ENCODE data around the gene ATRNL1. TPM values are rescaled to one million over a fixed set of nuclear protein-coding genes. Genes with fewer than 3 reads are reported as not detected.

ATRNL1 gene
- total RNA-seq, 1 donor from 2014 or later, result 0.93 TPM

- Histone ChIP-seq H3K27me3 (no peaks in the 10 kb centered on the region), H3K36me3 (no peaks in the 10 kb centered on the region), H3K9me3 (no peaks in the 10 kb centered on the region), H3K4me1 (no peaks in the 10 kb centered on the region), H3K27ac (no peak overlapping the region), H3K4me3 (no peak overlapping the region)
- TF ChIP-seq CTCF (IDR thresholded peaks at IDR 0.05), result no peak
- intact Hi-C loops (cut with DNase I), result no loop called here
- no peak for ATAC-seq
- no peak for DNase-seq
These were observed 782.0 kb downstream of the ATRNL1 start for GRCh38 chr10:115875172-115875571.

- Histone ChIP-seq H3K4me3 (no peak overlapping the region), H3K27me3 (no peaks in the 10 kb centered on the region), H3K36me3 (no peaks in the 10 kb centered on the region), H3K9me3 (no peaks in the 10 kb centered on the region), H3K4me1 (no peaks in the 10 kb centered on the region), H3K27ac (no peak overlapping the region)
- ATAC-seq, result no peak
- intact Hi-C loops (cut with DNase I), result no loop called here
- TF ChIP-seq CTCF (IDR thresholded peaks at IDR 0.05), result no peak
- no peak for DNase-seq
These were observed 786.4 kb downstream of the ATRNL1 start for GRCh38 chr10:115879372-115880089.

GRCh38 chr10:115882021-115882420, 788.9 kb downstream of the ATRNL1 start:
- intact Hi-C loops (cut with DNase I), result no loop called here
- Histone ChIP-seq H3K4me3 (no peak overlapping the region), H3K36me3 (no peaks in the 10 kb centered on the region), H3K9me3 (no peaks in the 10 kb centered on the region), H3K4me1 (no peaks in the 10 kb centered on the region), H3K27ac (no peak overlapping the region), H3K27me3 (no peaks in the 10 kb centered on the region)
- no peak for TF ChIP-seq CTCF (IDR thresholded peaks at IDR 0.05)
- ATAC-seq (no peak), DNase-seq (no peak)

- no peak for TF ChIP-seq CTCF (IDR thresholded peaks at IDR 0.05)
- Histone ChIP-seq H3K27me3 (no peaks in the 10 kb centered on the region), H3K4me1 (no peaks in the 10 kb centered on the region), H3K9me3 (no peaks in the 10 kb centered on the region), H3K4me3 (no peak overlapping the region), H3K36me3 (no peaks in the 10 kb centered on the region), H3K27ac (no peak overlapping the region)
- DNase-seq (no peak), ATAC-seq (no peak)
- intact Hi-C loops (cut with DNase I), result no loop called here
These were observed 790.2 kb downstream of the ATRNL1 start for GRCh38 chr10:115883372-115883771.

GRCh38 chr10:115884331-115884730, 791.2 kb downstream of the ATRNL1 start:
- no peak for TF ChIP-seq CTCF (IDR thresholded peaks at IDR 0.05)
- ATAC-seq (no peak), DNase-seq (no peak)
- Histone ChIP-seq H3K27me3 (no peaks in the 10 kb centered on the region), H3K9me3 (no peaks in the 10 kb centered on the region), H3K4me3 (no peak overlapping the region), H3K27ac (no peak overlapping the region), H3K36me3 (no peaks in the 10 kb centered on the region), H3K4me1 (no peaks in the 10 kb centered on the region)
- intact Hi-C loops (cut with DNase I), result no loop called here

GRCh38 chr10:115895166-115895565, 802.0 kb downstream of the ATRNL1 start:
- no peaks in the 10 kb centered on the region for H3K9me3 ChIP-seq
- H3K4me1 ChIP-seq, result no peaks in the 10 kb centered on the region
- no peaks in the 10 kb centered on the region for H3K27me3 ChIP-seq
- no peak overlapping the region for H3K4me3 ChIP-seq
- DNase-seq, result no peak
- no peaks in the 10 kb centered on the region for H3K36me3 ChIP-seq
- H3K27ac ChIP-seq, result no peak overlapping the region
- ATAC-seq, result no peak
- no peak for TF ChIP-seq CTCF (IDR thresholded peaks at IDR 0.05)
- intact Hi-C loops (cut with DNase I), result no loop called here
